HG03196 (cell line): ENCODE measurements around the gene S100A13.
"Not testable (repeated sequence)": the region's sequence is repeated elsewhere in the genome, so short reads cannot be mapped to it uniquely, and the experiment has no call there.

Experiments
- ATAC-seq: cut with Tn5 transposase; IDR thresholded peaks from one replicate; pipeline ENCODE4 v1.9.1; 2021; ENCODE audit not compliant: unreplicated experiment

The S100A13 gene

DNA sequence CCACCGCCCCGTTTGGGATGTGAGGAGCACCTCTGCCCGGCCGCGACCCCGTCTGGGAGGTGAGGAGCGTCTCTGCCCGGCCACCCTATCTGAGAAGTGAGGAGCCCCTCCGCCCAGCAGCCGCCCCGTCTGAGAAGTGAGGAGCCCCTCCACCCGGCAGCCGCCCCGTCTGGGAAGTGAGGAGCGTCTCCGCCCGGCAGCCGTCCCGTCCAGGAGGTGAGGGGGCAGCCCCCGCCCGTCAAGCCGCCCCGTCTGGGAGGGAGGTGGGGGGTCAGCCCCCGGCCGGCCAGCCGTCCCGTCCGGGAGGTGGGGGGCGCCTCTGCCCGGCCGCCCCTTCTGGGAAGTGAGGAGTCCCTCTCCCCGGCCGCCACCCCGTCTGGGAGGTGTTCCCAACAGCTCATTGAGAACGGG is 52.2 kb downstream of the S100A13 start:
- ATAC-seq = not testable (repeated sequence)

- no peak for ATAC-seq
These were observed 54.0 kb downstream of the S100A13 start for GRCh38 chr1:153573351-153573750.

DNA sequence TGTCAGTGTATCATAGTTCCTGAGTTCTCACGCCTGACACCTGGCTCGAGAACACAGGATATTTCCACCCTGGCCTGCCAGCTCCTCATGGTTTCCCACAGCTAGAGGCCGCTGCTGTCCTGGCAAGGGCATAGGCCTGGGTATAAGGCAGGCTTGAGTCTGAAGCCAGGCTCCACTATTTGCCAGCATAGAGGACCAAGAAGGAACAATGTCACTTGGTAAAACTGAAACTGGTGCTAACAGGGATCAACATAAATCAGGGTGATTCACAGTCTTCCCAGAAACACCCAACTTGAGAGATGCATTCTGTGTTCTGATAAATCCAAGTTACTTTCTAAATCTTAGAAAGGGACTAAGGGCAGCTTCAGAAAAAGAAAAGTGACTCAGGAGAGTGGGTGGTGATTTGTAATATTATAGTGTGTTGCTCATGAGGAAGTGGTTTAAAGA is 54.7 kb downstream of the S100A13 start:
- peak; percentile 67 for ATAC-seq

- ATAC-seq = no peak
These were observed 55.6 kb downstream of the S100A13 start for GRCh38 chr1:153571706-153572105.

- no peak for ATAC-seq
These were observed 56.4 kb downstream of the S100A13 start for GRCh38 chr1:153570874-153571273.

GRCh38 chr1:153569465-153569864 is 57.8 kb downstream of the S100A13 start:
- ATAC-seq = no peak
